Fibroblast of lung (primary cell): ENCODE data around the gene NRCAM. TPM values are rescaled to one million over a fixed set of nuclear protein-coding genes. Genes with fewer than 3 reads are reported as not detected.

Experiments used
- DNase-seq, 2 donors: peaks; one replicate each; pipeline versions ENCODE4 v3.0.0 to v3.0.0-alpha.2; 2010; ENCODE audit warnings: low read depth in 2 of 2
- H2AFZ ChIP-seq: 2 replicates; pipeline ENCODE4 v1.5.1; 2012; ENCODE audit warnings: low read length, control low read depth, inconsistent platforms
- H3K27ac ChIP-seq: 2 replicates; pipeline ENCODE4 v1.5.1; 2011; ENCODE audit warnings: low read length, control low read depth; ENCODE audit not compliant: insufficient read depth
- H3K27me3 ChIP-seq: 2 replicates; pipeline ENCODE4 v1.5.1; 2011; ENCODE audit warnings: mild to moderate bottlenecking, low read length; ENCODE audit not compliant: control insufficient read depth, insufficient read depth
- H3K36me3 ChIP-seq: 2 replicates; pipeline ENCODE4 v1.5.1; 2011; ENCODE audit warnings: low read length; ENCODE audit not compliant: control insufficient read depth, insufficient read depth
- H3K4me1 ChIP-seq: 2 replicates; pipeline ENCODE4 v1.5.1; 2011; ENCODE audit warnings: low read length; ENCODE audit not compliant: control insufficient read depth, insufficient read depth; ENCODE audit errors: extremely low read depth
- H3K4me2 ChIP-seq: 2 replicates; pipeline ENCODE4 v1.5.1; 2011; ENCODE audit warnings: low read length, control low read depth; ENCODE audit not compliant: insufficient read depth; ENCODE audit errors: extremely low read depth
- H3K4me3 ChIP-seq, 4 experiments: fragments of 200-600 bp in 1 of 4; sonication (generic) in 1 of 4; replicated peaks in 1 of 4; 2 replicates each; pipeline ENCODE4 v1.5.1; 2011 to 2016; ENCODE audit warnings: low read length in 4 of 4, low read depth in 3 of 4, mild to moderate bottlenecking in 3 of 4, control low read depth in 2 of 4, inconsistent platforms in 1 of 4, mixed read lengths in 1 of 4; ENCODE audit not compliant: insufficient read depth in 1 of 4; ENCODE audit errors: control extremely low read depth in 1 of 4
- H3K79me2 ChIP-seq: 2 replicates; pipeline ENCODE4 v1.5.1; 2012; ENCODE audit warnings: mild to moderate bottlenecking, low read length, inconsistent platforms; ENCODE audit not compliant: control insufficient read depth, insufficient read depth
- H3K9ac ChIP-seq: 2 replicates; pipeline ENCODE4 v1.5.1; 2011; ENCODE audit warnings: mild to moderate bottlenecking, low read length, control low read depth; ENCODE audit not compliant: insufficient read depth
- H3K9me3 ChIP-seq: 2 replicates; pipeline ENCODE4 v1.5.1; 2012; ENCODE audit warnings: low read depth, low read length; ENCODE audit not compliant: control insufficient read depth, insufficient read depth
- H4K20me1 ChIP-seq: 2 replicates; pipeline ENCODE4 v1.5.1; 2011; ENCODE audit warnings: low read length; ENCODE audit not compliant: control insufficient read depth, insufficient read depth; ENCODE audit errors: extremely low read depth
- EZH2 ChIP-seq: IDR thresholded peaks from 2 replicates; pipeline ENCODE4 v1.5.1; 2012; ENCODE audit warnings: low read length, control low read depth, mild to moderate bottlenecking; ENCODE audit errors: missing control alignments
- polyA plus RNA-seq, 2 donors: library from polyadenylated mRNA; depleted of rRNA in 1 of 2; stranded (reverse) in 1 of 2; unstranded in 1 of 2; fragments of >200 nt; gene quantifications; 2 replicates each; pipeline ENCODE4 v1.2.1, GENCODE V29; 2011 to 2012; ENCODE audit warnings: missing spikeins in 1 of 2
- total RNA-seq: library from RNA; depleted of rRNA; stranded (reverse); fragments of >200 nt; gene quantifications from 2 replicates; pipeline ENCODE4 v1.2.1, GENCODE V29; 2014
- TF ChIP-seq, protein P1 (sequence below), 2 donors: IDR thresholded peaks in 1 of 2; conservative IDR thresholded peaks in 1 of 2; 1 replicate in 1 of 2; 2 replicates in 1 of 2; pipeline ENCODE4 v1.5.1; 2011 to 2012; ENCODE audit warnings: low read length in 2 of 2, control low read depth in 1 of 2, inconsistent platforms in 1 of 2, low read depth in 1 of 2, mild to moderate bottlenecking in 1 of 2

Gene NRCAM
- total and polyA plus RNA-seq, 2 donors (not counting 1 experiment from before 2014, with no cell fraction given): 2.1 to 2.2 TPM

DNA sequence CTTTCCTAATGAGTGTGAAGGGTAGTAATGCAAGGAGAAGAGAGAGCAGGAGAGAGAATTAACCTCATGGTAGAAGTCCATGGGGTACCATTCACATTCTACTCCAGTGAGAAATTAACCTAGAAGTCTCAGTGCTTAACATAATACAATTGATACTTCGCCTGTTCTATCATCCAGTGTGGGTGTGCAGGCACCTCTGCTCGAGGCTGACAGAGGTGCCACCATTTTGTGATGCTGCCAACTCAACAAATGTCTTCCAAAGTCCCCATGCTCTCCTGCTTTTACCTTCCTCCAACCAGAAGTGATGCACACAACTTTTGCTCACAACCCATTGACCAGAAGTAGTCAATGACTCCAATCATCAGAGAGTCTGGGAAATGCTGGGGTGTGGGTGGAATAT lies 207.8 kb downstream of the NRCAM start:
- H4K20me1 ChIP-seq: no peaks in the 10 kb centered on the region
- H3K79me2 ChIP-seq: no peaks in the 10 kb centered on the region
- DNase-seq: no peak
- H3K4me2 ChIP-seq: no peak overlapping the region
- H3K36me3 ChIP-seq: no peaks in the 10 kb centered on the region
- H2AFZ ChIP-seq: no peak overlapping the region
- H3K4me1 ChIP-seq: peaks cover 12% of the 10 kb centered on the region
- no peak for TF ChIP-seq EZH2
- TF ChIP-seq, protein P1, sequence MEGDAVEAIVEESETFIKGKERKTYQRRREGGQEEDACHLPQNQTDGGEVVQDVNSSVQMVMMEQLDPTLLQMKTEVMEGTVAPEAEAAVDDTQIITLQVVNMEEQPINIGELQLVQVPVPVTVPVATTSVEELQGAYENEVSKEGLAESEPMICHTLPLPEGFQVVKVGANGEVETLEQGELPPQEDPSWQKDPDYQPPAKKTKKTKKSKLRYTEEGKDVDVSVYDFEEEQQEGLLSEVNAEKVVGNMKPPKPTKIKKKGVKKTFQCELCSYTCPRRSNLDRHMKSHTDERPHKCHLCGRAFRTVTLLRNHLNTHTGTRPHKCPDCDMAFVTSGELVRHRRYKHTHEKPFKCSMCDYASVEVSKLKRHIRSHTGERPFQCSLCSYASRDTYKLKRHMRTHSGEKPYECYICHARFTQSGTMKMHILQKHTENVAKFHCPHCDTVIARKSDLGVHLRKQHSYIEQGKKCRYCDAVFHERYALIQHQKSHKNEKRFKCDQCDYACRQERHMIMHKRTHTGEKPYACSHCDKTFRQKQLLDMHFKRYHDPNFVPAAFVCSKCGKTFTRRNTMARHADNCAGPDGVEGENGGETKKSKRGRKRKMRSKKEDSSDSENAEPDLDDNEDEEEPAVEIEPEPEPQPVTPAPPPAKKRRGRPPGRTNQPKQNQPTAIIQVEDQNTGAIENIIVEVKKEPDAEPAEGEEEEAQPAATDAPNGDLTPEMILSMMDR (conservative IDR thresholded peaks at IDR 0.05 in 1 of 2, IDR thresholded peaks at IDR 0.05 in 1 of 2; ENCODE audit: low read depth in 1 of 2, low read length in 2 of 2): no peak
- no peak overlapping the region for H3K27ac ChIP-seq
- H3K9me3 ChIP-seq: no peaks in the 10 kb centered on the region
- H3K27me3 ChIP-seq: no peaks in the 10 kb centered on the region
- no peak overlapping the region for H3K4me3 ChIP-seq
- no peak overlapping the region for H3K9ac ChIP-seq

DNA sequence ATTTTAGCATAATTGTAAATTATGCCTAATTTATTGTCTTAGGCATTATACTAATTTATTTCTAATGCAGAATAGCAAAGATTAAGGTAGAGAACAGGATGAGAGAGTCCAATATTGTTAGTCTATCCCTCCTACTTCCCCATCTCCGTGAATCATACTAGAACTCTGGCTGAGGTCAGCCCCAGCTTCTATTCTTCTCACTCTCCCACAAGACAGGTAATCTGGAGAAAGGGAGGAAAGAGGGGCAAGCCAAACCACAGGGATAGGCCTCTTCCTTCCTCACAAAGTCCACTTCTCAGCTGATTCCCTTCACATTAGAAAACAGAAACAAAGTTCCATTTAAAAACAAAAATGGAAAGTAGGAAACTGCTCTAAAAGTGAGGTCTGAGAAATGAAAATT lies 208.6 kb downstream of the NRCAM start:
- Histone ChIP-seq H3K4me3 (no peak overlapping the region), H3K9ac (no peak overlapping the region), H3K9me3 (no peaks in the 10 kb centered on the region), H3K79me2 (no peaks in the 10 kb centered on the region), H3K36me3 (no peaks in the 10 kb centered on the region), H2AFZ (no peak overlapping the region), H3K27ac (no peak overlapping the region), H3K4me2 (no peak overlapping the region), H4K20me1 (no peaks in the 10 kb centered on the region), H3K4me1 (peaks cover 12% of the 10 kb centered on the region), H3K27me3 (no peaks in the 10 kb centered on the region)
- TF ChIP-seq, protein P1 (conservative IDR thresholded peaks at IDR 0.05 in 1 of 2, IDR thresholded peaks at IDR 0.05 in 1 of 2; ENCODE audit: low read depth in 1 of 2, low read length in 2 of 2): no peak
- no peak for TF ChIP-seq EZH2
- peak in 1 of 2 donors; percentile 69 for DNase-seq

DNA sequence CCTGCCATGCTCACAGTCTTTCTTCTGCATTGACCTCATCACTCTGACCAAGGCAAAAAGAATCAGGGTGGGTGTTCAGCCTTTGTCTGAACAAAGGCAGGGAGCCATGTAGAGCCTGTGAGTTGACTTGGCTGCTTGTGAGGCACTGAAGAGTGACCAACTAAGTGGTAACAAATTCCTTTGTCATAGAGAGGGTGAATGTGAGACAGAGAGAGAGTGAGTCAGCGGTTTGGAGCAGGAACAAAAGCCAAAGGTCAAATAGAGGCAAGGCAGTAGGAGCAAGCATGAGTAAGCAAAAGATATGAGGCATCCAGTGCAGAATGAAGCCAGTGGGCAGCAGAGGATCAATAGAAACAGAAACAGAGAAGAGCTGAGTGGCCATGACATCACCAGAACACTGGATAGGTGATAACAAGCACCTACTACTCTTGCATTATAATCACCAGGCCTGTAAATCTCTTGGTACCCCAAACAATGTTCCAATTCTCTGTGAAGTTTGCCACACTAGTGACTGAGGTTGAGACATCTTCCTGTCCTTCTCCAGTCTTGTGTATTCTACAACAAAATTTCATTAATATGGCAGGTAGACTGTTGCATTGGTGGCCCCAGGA lies 209.9 kb downstream of the NRCAM start:
- Histone ChIP-seq H4K20me1 (no peaks in the 10 kb centered on the region), H3K4me3 (no peak overlapping the region), H3K4me1 (peaks cover 12% of the 10 kb centered on the region), H3K79me2 (no peaks in the 10 kb centered on the region), H3K36me3 (no peaks in the 10 kb centered on the region), H3K27me3 (no peaks in the 10 kb centered on the region), H3K4me2 (peak overlapping the region; percentile 53), H3K9ac (no peak overlapping the region), H3K9me3 (no peaks in the 10 kb centered on the region), H3K27ac (peak overlapping the region; percentile 72), H2AFZ (peak overlapping the region; percentile 76)
- DNase-seq: peak; percentile 94 to 99
- TF ChIP-seq EZH2: no peak
- TF ChIP-seq, protein P1 (conservative IDR thresholded peaks at IDR 0.05 in 1 of 2, IDR thresholded peaks at IDR 0.05 in 1 of 2; ENCODE audit: low read depth in 1 of 2, low read length in 2 of 2): peak; percentile 9 to 41
